Amniotic stem cell (primary cell): ENCODE results near the gene ROR2.

ENCODE experiments used
- DNase-seq: peaks from one replicate; lab custom pipeline; 2025; lab: John Stamatoyannopoulos, UW

ROR2 gene

DNA sequence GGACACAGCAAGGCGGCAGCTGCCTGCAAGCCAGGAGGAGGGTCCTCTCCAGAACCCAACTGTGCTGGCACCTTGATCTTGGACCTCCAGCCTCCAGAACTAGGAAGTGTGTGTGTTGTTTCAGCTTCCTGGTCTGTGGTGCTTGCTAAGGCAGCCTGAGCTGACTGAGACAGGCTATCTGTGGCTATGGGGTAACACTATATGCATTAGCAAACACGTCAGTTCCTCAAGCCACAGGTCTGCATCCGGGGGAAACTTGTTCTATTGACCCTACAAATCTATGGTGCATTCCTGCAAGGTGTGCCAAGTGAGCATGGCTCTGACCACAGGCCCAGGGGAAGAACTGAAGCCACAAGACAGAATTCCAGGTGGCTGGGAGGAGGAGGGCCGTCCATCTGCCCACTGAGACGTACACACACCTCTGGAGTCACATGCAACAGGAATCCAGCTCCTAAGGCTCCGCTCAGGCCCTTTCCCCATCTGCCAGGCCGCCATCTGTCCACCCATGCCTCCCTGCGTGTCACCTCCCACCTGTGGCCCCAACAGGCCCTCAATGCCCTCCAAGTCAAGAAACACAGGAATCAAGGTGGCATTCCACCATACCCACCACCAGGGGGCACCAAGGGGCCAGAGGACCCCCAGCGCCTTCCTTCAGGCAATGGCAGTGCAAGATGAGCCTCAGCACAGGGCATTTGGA lies 174.9 kb downstream of the ROR2 start:
- no peak for DNase-seq

DNA sequence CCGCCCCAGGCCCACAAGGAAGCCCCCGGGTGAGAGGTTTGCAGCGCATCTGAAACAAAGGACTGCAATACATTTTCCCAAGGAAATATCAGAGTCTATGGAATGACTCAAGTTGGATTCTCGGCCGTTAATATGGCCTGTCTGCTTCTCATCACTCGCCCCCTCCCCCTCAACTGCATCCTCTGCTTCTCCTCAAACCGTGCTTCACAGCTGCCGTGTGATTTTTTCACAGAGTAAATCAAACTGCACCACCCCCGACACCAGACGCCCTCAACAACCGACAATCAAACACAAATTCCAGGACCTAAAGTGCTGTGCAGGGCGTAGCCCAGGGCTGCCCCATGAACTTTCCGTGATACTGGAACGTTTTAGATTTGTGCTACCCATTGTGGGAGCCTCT lies 176.9 kb downstream of the ROR2 start:
- no peak for DNase-seq

DNA sequence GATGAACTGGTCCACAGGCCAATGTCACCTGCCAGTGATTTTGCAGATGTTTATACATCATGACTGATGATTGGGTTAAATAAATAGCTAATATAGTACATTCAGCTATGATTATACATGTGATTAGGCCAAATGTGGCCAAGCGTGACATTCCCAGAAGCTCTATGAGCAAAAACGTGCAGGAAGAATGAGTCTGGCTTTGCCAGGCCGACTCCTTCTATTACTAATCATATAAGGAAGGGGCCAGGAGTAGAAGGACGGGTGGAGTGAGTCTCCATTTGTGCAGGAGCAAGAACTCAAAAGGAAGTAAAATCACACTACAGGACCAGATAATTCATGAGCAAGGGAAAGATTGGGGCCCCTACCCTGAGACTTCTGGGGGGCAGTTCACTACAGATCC lies 178.2 kb downstream of the ROR2 start:
- DNase-seq = no peak

DNA sequence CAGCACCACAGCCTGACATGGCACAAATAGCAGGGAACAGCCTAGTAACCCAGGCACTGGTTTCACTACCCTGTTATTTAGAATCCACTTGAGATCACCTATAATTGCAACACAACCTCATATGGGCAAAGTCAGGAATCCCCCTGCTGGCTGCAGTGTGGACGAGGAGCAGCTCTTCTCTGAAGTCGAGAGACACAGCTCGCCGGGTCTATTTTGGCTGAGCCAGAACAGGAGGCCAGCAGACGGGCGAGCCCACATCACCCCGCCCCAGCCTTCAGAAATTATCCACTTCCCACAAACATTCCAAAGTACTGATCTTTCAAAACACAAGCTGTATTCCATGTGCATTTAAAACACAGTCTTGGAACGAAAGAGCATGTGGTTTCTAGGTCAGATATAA lies 179.0 kb downstream of the ROR2 start:
- peak; percentile 51 for DNase-seq

DNA sequence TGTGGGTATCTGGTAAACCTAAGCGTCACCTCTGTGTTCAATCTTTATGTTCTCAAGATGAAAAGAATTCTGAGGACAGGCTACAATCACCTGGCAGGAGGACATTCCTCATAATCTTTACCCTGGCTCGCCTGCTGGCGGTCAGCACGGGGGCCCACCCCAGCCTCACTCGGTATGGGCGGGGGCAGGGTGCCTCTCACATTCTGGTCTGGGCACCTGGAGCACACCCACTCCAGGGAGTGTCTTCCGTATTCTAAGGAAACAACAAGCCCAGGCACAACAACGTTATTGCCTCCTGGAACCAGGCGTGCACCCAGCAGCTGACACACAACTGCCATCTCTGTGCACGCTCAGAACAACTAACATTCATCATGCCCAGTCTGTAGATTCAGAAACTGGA lies 179.8 kb downstream of the ROR2 start:
- DNase-seq = no peak

DNA sequence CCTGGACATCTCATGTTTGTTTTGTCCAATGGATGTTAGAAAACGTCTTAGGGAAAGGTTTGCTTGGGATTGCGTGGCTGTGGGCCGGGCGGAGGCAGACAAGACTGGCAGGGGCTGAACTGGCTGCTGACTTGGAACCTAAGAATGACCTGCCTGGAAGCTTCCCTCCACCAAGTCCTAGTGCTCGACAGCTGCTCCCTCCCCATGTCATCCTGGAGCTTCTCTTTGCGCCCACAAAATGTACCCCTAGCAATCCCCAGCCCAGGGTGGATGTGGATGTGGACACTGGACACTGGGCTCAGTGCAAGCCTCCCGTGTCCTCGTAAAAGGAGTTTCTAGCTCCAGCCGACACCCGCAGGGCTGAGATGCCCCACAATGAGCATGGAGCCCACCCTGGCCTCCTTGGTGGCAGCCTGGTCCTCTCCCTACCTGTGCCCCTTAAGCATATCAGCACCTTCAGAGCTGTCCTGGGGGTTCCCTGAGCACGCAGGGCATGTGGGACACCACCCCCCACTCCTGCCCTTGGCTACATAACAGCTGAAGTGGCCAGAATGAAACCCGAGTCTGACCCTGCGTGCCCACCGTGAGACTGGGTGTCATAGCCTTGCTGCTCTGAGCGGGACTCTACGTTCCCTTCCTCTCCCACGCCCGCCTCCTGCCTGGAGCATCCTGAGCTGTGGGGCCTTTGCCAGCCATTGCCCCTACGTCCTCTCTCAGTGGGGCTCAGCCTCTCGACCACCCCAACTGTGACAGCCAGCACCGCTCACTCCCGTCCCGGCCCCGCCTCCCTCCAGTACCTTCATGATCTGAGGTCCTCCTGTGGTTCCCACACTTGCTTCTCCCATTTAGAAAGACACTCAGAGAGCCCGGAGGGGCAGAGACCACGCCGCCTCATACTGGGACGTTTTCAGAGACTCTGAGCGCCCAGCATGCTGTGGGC lies 180.8 kb downstream of the ROR2 start:
- no peak for DNase-seq

DNA sequence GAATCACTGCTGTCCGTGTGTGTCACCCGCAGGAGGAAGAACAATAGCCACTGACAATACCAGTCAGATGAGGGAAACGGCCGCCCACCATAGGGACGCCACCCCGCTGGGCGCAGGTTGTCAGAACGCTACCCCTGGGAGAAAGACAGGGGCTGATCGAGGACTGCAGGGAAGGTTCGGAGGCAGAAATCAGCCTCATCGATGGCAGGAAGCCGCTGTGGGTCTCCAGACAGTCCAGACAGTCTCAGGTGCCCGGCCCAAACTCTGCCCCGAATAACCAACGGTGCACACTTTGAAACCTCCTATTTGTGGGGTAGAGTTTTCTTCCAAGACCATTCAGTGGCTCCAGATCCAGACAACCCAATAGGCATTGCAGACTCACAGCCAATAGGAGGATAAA lies 181.5 kb downstream of the ROR2 start:
- DNase-seq = no peak

DNA sequence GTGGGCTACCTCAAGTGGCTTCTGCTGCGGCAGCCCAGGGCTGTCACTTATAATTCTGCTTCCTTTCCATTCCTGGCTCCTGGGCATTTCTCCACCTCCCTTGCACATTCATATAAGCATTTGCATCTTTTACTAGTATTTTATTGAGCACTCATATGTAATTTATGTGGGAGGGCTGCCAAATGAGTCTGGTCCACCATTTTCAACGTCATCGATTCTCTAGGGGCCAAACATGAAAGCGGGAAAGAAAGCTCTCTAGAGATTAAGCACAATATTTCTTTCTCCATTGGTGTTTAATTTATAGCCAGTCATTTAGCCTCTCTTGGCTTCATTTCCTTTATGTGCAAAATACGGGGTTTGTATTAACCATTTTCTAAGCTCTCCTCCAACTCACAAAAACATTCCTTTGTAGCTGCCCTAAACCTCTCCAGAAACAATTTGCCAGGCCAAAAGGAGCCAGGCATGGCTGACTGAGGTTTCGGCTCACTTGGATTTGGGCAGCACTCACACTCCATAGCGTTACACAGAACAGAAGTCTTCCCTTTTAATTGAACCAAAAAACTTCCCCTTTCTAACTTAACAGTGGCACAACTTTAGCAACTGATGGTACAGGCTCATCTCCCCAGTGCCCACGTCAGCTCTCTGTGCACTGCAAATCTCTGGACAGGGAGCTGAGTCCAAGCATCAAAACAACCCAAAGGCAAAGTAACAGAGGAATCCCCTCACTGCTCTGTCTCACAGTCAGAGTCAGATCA lies 183.5 kb downstream of the ROR2 start:
- no peak for DNase-seq

DNA sequence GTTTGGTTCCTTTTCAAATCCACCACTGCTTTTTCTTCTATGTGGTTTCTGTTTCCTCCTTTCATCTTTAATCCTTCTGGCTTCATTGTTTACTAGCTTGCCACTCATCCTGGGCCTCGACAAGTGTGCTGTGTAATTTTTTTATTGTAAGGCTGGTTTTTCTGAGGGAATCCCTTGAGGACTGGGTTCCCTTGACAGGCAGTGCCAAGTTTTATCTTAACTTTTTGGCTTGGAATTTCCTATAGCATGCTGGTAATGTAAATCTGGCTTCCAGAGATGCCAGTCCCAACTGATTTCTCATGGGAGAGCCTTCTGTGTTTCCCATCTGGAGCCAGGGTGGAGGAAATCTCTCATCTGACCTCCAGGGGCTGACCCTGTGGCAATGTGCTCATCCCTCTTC lies 184.7 kb downstream of the ROR2 start:
- DNase-seq = no peak

DNA sequence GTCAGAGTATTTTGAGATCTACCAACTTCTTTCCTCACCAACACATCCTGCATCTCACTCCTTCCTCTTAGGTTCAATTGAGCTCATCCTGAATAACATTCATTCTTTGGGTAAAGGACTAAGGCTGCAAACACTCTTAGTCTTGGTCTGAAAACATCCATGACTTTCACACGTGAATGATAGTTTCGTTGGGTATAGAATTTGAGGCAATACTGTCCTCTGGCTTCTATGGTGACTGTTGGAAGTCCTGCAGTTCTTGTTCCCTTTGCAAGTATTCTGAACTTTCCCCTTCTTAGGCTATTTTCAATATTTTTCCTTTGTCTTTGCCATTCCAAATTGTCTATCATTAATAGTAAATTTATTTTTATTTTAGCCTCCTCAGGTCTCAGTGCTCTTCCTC lies 185.4 kb downstream of the ROR2 start:
- no peak for DNase-seq

DNA sequence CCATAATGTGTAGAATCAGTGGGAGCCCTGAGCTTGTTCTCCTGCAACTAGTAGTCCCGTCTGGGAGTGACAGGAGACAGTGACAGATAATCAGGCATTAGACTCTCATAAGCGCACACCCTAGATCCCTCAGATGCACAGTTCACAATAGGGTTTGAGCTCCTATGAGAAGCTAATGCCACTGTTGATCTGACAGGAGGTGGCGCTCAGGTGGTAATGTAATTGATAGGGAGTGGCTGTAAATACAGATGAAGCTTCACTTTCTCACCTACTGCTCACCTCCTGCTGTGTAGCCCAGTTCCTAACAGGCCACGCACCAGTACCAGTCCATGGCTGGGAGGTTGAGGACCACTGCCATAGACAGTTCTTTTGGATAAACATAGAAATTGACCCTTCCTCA lies 188.7 kb downstream of the ROR2 start:
- DNase-seq = no peak

DNA sequence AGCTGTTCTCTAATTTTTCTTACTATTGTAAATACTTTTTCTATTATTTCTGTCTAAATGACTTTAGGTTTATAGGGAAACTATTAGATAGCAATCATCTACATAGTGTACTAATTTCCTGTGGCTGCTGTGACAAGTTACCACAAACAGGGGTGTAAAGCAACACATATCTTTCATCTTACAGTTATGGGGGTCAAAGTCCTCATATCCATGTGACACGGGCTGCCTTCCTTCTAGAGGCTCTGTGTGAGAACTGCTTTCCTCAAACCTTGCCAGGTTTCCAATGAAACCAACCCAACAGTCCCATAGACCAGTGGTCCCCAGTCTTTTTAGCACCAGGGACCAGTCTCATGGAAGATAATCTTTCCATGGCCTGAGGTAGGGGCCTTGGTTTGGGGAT lies 189.1 kb downstream of the ROR2 start:
- DNase-seq = no peak

DNA sequence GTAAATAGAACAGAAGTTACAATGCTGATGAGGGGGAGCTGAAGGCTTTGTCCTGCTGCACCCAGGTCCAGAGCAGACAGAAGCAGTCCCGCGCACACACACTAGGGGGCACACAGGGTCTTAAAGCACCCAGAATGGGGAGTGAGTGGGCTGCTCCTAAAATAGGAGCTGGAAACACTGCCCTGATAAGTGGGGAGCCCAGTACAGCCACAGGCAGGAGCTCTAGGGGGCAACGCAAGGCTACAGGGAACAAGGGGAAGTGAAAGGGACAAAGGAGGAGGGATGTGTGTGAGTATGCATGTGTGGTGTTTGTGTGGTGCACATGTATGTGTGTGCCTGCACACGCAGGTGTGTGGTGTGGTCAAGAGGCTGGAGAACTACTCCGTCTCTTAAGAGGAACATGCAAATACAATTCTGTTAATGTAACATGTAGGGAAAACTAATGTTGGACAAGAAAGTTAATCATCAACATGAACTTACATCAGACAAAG lies 191.5 kb downstream of the ROR2 start:
- peak; percentile 44 for DNase-seq

DNA sequence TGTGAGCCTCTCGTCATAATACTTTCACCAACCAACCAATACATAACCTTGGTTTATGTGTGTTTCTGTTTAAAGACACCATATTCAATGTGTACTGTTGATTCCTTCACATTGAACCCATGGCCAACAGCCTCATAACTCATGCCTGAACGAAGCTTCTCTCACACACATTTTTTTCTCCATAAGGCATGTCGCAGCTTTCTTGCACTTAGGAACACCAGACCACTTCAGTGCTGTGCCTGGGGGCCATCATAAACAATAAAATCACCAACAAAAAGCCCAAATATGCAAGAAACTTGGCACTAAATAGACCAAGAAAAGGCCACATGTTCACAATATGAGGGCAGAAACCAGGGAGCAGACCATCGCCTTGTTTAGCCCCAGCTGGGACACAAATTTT lies 192.2 kb downstream of the ROR2 start:
- DNase-seq = no peak

DNA sequence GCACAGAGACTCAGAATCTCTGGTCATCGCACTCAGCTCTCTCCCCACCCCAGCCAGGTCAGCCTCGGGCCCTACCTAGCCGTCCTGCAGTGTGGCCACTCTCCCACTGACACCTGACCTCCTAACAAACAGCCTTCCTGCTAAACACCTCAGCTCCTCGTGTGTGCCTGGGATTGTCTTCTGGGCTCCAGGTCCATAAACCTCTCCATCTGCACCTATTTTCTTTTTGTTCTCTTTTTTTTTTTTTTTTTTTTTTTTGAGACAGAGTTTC lies 193.6 kb downstream of the ROR2 start:
- no peak for DNase-seq

DNA sequence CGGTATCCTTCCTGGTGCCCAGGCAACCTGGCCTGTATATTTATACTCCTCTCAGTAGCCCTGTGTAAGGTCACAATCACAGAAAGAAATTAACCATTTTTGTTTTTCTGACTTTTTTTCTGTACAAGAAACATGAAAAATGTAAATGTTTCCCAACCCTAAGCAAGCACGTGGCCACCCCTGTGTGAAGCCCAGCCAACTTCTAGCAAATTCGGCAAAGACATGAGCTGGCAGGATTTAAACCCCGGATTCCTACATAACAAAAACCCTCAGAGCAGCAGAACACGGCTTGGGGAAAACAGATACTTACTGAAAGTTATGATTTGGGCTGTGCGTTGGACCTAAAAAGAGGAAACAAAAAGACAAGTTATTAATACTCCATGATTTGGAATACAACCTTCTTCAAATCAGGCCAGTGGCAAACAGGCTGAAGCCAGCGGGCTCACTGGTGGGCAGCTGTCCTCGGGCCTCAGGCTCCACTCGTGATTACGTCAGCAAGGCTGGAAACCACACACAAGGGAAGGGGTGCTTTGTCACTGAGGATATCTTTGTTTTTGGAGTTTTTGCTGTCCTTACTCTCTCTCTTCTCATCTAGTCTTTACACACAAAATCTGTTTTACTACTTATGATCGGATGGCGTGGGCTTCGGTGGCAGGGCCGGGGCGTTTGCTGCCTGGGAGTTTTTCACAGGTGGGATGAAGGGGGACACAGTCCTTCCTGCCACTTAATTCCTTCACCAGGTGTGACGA lies 194.1 kb downstream of the ROR2 start:
- DNase-seq = no peak

DNA sequence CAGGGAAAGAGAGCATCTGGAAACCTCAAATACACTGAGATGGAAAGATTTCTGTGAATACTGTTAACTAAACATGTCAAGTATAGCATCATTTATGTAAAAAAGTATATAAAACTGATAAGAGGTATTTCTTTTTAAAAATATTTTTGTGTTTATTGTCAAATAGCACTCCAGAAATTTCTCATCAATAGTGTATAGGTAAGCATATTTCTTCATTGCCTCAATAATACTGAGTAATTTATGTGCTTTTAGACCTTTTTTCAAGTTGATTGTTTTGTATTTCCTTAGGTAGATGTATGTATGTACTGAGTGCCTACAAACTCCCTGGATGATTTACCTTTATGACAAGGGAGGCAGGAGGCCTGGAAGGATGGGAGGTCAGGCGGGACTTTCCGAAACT lies 196.3 kb downstream of the ROR2 start:
- DNase-seq = no peak

DNA sequence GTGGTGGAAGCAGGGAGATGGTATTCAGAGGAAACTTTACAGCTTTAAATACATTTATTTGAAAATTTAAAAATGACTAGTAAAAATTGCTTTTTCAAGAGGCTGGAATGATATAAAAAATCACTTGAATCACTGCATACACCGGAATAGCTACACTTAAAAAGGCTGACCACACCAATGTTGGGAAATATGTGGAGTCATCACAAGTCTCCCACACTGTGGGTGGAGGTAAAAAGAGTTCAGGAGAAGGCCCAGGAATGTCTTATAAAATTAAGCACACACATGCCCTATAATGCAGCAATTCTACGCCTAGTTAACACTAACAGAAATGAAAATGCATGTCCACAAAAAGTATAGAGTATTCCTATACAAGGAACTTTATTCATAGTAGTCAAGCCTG lies 198.1 kb downstream of the ROR2 start:
- DNase-seq = no peak

DNA sequence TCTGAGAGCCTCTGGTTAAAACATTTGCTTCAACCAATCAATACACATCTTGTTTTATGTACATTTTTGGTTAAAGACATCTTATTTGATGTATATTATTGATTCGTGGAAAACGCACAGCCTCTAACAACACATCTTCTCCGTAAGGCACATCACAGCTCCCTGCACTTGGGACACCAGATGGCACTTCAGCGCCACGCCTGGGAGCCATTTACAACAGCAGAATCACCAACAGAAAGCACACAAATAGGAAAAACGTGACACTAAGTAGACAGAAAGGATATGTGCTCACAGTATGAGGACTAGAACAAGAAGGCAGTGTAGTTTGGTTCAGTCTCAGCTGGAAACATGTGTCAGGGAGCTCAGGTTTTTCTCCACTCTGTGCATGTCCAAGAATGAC lies 199.7 kb downstream of the ROR2 start:
- DNase-seq = no peak

DNA sequence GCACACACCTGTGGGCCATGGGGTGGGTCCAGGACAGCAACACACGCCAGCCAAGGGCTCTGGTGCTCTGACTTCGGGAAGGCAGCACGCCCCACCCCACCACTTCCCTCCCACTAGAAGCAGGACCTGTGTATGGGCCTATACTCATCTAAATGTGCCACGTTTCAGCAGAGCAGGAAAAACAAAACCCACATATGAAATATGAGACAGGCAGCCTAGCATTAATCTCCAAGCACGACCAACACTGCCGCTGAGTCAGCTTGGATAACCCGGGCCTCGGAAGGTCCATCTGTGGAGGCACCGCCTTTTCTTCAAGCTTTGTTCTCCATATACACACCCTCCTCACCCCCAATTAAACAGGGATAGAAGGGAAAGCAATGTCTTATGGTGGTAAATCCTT lies 203.1 kb downstream of the ROR2 start:
- DNase-seq = no peak

DNA sequence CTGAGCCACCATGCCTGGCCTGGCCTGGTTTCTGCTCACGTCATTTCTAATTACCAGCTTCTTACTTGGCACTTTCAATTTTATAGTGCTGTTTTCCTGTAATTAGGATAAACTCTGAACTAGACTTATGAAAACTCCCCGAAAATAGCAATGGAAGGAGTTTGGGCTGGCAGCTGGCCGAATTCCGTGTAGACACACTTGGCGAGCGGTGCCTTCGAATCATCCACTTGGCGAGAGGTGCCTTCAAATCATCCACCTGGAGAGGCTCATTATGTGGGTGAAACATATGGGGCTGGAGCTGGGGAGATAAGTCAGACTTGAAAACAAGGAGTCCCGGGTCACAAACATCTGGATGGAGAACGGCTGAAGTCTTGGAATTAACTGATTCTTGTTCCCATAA lies 203.7 kb downstream of the ROR2 start:
- DNase-seq = no peak

DNA sequence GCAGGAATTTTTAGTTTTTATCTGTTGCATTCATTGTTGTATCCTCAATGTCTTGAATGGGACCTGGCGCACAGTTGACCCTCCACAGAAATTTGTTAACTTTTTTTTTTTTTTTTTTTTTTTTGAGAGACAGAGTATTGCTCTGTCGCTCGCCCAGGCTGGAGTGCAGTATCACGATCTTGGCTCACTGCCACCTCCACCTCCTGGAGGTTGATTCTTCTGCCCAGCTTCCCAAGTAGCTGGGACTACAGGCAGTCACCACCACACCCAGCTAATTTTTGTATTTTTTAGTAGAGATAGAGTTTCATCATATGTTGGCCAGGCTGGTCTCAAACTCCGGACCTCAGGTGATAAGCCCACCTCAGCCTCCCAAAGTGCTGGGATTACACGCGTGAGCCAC lies 205.9 kb downstream of the ROR2 start:
- no peak for DNase-seq
